ENCODE results near the gene GIPC3. TPM values are rescaled to one million over a fixed set of nuclear protein-coding genes. Genes with fewer than 3 reads are reported as not detected.

GIPC3 gene
- total and polyA plus RNA-seq, 2 experiments from 2014 or later = 0.48 to 0.59 TPM

GRCh38 chr19:3586127-3586626 is 899 bp downstream of the GIPC3 start:
- peak; percentile 87 for DNase-seq (ENCODE audit: low spot score)
- peak overlapping the region; percentile 47 for H3K4me3 Mint-ChIP-seq

GRCh38 chr19:3586707-3587346 is 1.5 kb downstream of the GIPC3 start:
- H3K4me3 ChIP-seq = no peak overlapping the region
- peaks cover 16% of the 10 kb centered on the region for H3K27me3 Mint-ChIP-seq (ENCODE audit: insufficient read depth, low read depth, poor library complexity)
- DNase-seq (ENCODE audit: low spot score) = no peak
- H3K27ac ChIP-seq (ENCODE audit: low read depth) = no peak overlapping the region
- peaks cover 17% of the 10 kb centered on the region for H3K9me3 Mint-ChIP-seq
- peaks cover 47% of the 10 kb centered on the region for H3K27me3 ChIP-seq (ENCODE audit: insufficient read depth)
- no peaks in the 10 kb centered on the region for H3K4me1 ChIP-seq (ENCODE audit: insufficient read depth)
- no peak overlapping the region for H3K4me2 ChIP-seq
- H3F3A ChIP-seq (replicated peaks; ENCODE audit: low read depth) = peaks cover 6% of the 10 kb centered on the region; the same call in 1 of the 2 replicates
- H3K4me1 Mint-ChIP-seq = no peaks in the 10 kb centered on the region
- no peaks in the 10 kb centered on the region for H3K36me3 ChIP-seq (ENCODE audit: insufficient read depth)
- peak; percentile 20 for ATAC-seq
- peaks cover 3% of the 10 kb centered on the region; the same call in 2 of the 3 replicates for H3K36me3 Mint-ChIP-seq (ENCODE audit: low read depth)
- no peak overlapping the region for H2AFZ ChIP-seq
- H4K20me1 ChIP-seq (replicated peaks; ENCODE audit: insufficient read depth) = no peaks in the 10 kb centered on the region
- H3K27ac Mint-ChIP-seq = no peak overlapping the region
- no peaks in the 10 kb centered on the region for H3K79me2 ChIP-seq (replicated peaks; ENCODE audit: insufficient read depth)
- H3K4me3 Mint-ChIP-seq = no peak overlapping the region
- H3K9me2 ChIP-seq (ENCODE audit: insufficient read depth) = no peaks in the 10 kb centered on the region
- TF ChIP-seq JUNB (IDR thresholded peaks at IDR 0.05; ENCODE audit: unreplicated experiment) = no peak
- TF ChIP-seq CTCF (conservative IDR thresholded peaks at IDR 0.05; ENCODE audit: low read depth in 2 of 2) = no peak
- no peak for TF ChIP-seq POLR2AphosphoS5 (IDR thresholded peaks at IDR 0.05; ENCODE audit: low read depth)
- no peak for TF ChIP-seq CREB1 (CRISPR knock-in tag; IDR thresholded peaks at IDR 0.05; ENCODE audit: low read depth)
- no peak for TF ChIP-seq NANOG (IDR thresholded peaks at IDR 0.05; ENCODE audit: borderline replicate concordance)
- no peak for TF ChIP-seq ZNF331 (CRISPR knock-in tag; IDR thresholded peaks at IDR 0.05; ENCODE audit: low read depth)
- TF ChIP-seq REST (IDR thresholded peaks at IDR 0.05; ENCODE audit: unreplicated experiment) = no peak
- TF ChIP-seq EZH2 (IDR thresholded peaks at IDR 0.05; ENCODE audit: low read depth, unreplicated experiment) = no peak
- no peak for TF ChIP-seq STAT1 (IDR thresholded peaks at IDR 0.05; ENCODE audit: unreplicated experiment)

More at GRCh38 chr19:3586127-3586626, 899 bp downstream of the GIPC3 start:
- Mint-ChIP-seq H3K27ac (no peak overlapping the region), H3K9me3 (peaks cover 11% of the 10 kb centered on the region), H3K27me3 (ENCODE audit: insufficient read depth, low read depth, poor library complexity) (peaks cover 15% of the 10 kb centered on the region), H3K36me3 (ENCODE audit: low read depth) (peaks cover 3% of the 10 kb centered on the region; the same call in 1 of the 3 replicates), H3K4me1 (no peaks in the 10 kb centered on the region)
- peaks cover 48% of the 10 kb centered on the region for H3K27me3 ChIP-seq (ENCODE audit: insufficient read depth)
- peaks cover 6% of the 10 kb centered on the region; the same call in 1 of the 2 replicates for H3F3A ChIP-seq (replicated peaks; ENCODE audit: low read depth)
- H3K9me2 ChIP-seq (ENCODE audit: insufficient read depth) = no peaks in the 10 kb centered on the region
- H3K4me2 ChIP-seq = peak overlapping the region; percentile 80
- H3K27ac ChIP-seq (ENCODE audit: low read depth) = no peak overlapping the region
- H3K79me2 ChIP-seq (replicated peaks; ENCODE audit: insufficient read depth) = no peaks in the 10 kb centered on the region
- peak overlapping the region; percentile 95 for H2AFZ ChIP-seq
- no peaks in the 10 kb centered on the region for H3K4me1 ChIP-seq (ENCODE audit: insufficient read depth)
- no peaks in the 10 kb centered on the region for H3K36me3 ChIP-seq (ENCODE audit: insufficient read depth)
- peak; percentile 88 for ATAC-seq
- peak overlapping the region; percentile 61 for H3K4me3 ChIP-seq
- no peaks in the 10 kb centered on the region for H4K20me1 ChIP-seq (replicated peaks; ENCODE audit: insufficient read depth)
- TF ChIP-seq NANOG (IDR thresholded peaks at IDR 0.05; ENCODE audit: borderline replicate concordance) (no peak), CTCF (conservative IDR thresholded peaks at IDR 0.05; ENCODE audit: low read depth in 2 of 2) (peak; percentile 73 to 83)
